Dendritic cell treated with granulocyte-macrophage colony-stimulating factor and Interleukin-4, amounts not matched to agents 40 ng/mL and 50 ng/mL, for 4 days (primary cell): ENCODE data around the gene PPEF2.

Experiments used
- H3K27ac Mint-ChIP-seq: one replicate; pipeline ENCODE4 v1.8.0; 2022; ENCODE audit warnings: mild to moderate bottlenecking, mixed read lengths
- H3K27me3 Mint-ChIP-seq: one replicate; pipeline ENCODE4 v1.8.0; 2022; ENCODE audit warnings: mild to moderate bottlenecking, mixed read lengths
- H3K36me3 Mint-ChIP-seq: one replicate; pipeline ENCODE4 v1.8.0; 2022; ENCODE audit warnings: low read depth, mixed read lengths
- H3K4me1 Mint-ChIP-seq: one replicate; pipeline ENCODE4 v1.8.0; 2022; ENCODE audit warnings: low read depth, mixed read lengths
- H3K4me3 Mint-ChIP-seq: one replicate; pipeline ENCODE4 v1.8.0; 2022; ENCODE audit warnings: mild to moderate bottlenecking, moderate library complexity, mixed read lengths
- H3K9me3 Mint-ChIP-seq: one replicate; pipeline ENCODE4 v1.8.0; 2022; ENCODE audit warnings: mixed read lengths
- intact Hi-C: fragments of 100-400 bp; cut with micrococcal nuclease; formaldehyde crosslinking; loops from one replicate; pipeline ENCODE4 v1.15.0; 2022

Gene PPEF2

DNA sequence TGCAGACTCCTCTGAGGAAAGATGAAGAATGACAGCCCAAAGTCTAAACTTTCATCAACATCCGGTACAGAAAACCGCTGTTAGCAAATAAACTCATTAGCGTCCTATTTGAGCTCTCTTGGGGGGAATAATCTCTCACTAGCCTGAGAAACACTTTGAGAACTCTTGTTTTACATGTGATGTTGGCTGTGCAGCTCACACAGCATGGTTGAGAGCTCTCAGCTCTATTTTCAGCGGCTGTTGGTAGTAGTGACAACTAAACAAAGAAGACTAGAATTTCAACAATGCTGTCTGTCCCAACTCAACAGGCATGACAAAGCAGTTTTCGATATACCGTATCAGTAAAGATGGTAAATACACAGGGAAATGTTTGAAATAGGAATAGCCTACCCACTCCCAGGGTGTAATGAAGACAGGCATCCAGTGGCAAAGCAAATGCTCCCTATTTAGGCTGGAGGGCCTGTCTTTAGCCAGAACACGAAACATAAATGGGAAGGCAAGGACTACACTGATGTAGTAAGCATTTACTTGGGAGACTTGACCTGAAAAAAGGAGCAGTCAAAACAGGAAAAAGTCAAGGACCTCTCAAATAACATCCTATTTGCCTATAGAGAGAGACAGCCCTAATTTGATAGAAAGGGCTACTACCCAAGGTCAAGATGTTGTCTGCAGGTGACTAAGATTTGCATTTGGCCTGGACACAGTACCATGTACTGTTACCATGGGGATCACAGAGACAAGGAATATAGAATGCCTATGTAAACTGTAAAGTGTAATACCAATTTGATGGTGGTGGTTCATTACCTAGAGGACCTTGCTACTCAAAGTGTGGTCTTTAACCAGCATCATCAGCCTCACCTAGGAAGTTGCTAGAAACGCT lies 60.4 kb downstream of the PPEF2 start:
- H3K27me3 Mint-ChIP-seq: no peaks in the 10 kb centered on the region
- intact Hi-C loops: no loop called here
- peaks cover 9% of the 10 kb centered on the region for H3K4me1 Mint-ChIP-seq
- no peaks in the 10 kb centered on the region for H3K36me3 Mint-ChIP-seq
- no peak overlapping the region for H3K4me3 Mint-ChIP-seq
- H3K9me3 Mint-ChIP-seq: no peaks in the 10 kb centered on the region
- H3K27ac Mint-ChIP-seq: no peak overlapping the region

DNA sequence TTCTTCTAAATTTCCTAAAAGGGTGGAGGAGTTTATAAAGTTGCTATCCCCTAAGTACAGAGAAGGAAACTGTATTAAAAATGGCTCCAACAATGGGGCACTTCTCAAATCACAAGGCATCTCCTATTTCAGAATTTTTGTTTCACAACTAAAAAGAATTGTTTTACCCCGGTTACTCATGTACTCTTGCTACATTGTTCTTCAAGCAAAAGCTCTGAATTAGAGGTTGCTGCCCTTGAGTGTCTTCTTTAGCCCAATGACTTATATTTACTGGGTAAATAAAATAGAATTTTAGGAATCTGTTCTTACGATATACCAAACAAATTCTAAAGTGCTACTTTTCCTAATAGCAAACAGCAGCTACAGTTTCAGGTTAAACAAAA lies 67.5 kb downstream of the PPEF2 start:
- no peak overlapping the region for H3K27ac Mint-ChIP-seq
- H3K9me3 Mint-ChIP-seq: peaks cover 10% of the 10 kb centered on the region
- H3K4me1 Mint-ChIP-seq: peaks cover 12% of the 10 kb centered on the region
- H3K27me3 Mint-ChIP-seq: no peaks in the 10 kb centered on the region
- intact Hi-C loops: no loop called here
- H3K4me3 Mint-ChIP-seq: no peak overlapping the region
- H3K36me3 Mint-ChIP-seq: no peaks in the 10 kb centered on the region

DNA sequence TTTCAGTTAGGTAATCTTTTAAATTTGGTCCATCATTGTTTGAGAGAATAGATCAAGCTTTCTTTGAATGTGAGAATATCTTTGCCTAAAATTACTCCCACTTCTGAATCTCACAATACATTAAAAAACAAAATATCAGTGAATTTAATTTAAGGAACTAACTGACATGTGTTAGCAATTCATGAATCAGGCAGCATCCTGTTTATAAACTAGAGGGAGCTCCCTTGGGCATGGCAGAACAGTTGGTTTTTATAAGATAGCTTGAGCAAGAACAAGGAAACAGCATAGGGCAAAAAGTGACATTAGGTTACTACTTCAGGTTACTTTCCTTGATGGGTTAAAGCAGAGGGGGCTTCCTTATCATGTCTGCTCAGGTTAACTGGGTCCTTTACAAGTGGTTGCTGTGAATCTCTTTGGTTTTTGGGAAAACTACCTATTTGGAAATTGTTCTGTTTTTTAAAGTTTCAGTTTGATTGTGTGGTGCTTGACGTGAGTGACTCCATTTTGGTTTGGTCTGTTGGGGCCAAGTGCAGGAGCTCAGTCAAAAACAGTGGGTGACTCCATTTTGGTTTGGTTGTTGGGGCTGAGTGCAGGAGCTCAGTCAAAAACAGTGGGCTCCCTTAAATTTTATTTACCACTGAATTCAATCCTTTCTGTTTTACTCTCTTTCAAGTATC lies 68.0 kb downstream of the PPEF2 start:
- intact Hi-C loops: no loop called here
- no peaks in the 10 kb centered on the region for H3K36me3 Mint-ChIP-seq
- no peak overlapping the region for H3K4me3 Mint-ChIP-seq
- peaks cover 12% of the 10 kb centered on the region for H3K4me1 Mint-ChIP-seq
- H3K27ac Mint-ChIP-seq: no peak overlapping the region
- no peaks in the 10 kb centered on the region for H3K27me3 Mint-ChIP-seq
- H3K9me3 Mint-ChIP-seq: peaks cover 10% of the 10 kb centered on the region

DNA sequence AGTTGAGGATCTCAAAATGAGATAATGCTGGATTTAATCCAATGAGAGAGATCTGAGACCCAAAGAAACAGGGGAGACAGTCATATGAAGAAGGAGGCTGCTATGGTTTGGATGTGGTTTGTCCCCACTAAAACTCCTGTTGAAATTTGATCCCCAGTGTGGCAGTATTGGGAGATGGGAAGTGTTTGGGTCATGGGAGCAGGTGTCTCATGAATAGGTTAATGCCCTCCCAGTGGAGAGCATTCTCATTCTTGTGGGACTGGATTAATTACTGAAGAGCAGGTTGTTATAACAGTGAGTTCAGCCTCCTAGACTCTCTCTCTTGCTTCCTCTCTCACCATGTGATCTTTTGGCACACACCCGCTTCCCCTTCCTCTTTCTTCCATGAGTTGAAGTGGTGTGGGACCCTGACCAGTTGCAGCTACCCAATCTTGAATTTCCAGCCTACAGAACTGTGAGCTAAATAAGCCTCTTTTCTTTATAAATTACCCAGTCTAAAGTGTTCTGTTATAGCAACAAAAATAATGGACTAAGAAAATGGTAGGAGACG lies 70.3 kb downstream of the PPEF2 start:
- intact Hi-C loops: no loop called here
- Mint-ChIP-seq H3K4me1 (peaks cover 12% of the 10 kb centered on the region), H3K27ac (peak overlapping the region; percentile 60), H3K27me3 (no peaks in the 10 kb centered on the region), H3K36me3 (no peaks in the 10 kb centered on the region), H3K4me3 (no peak overlapping the region), H3K9me3 (peaks cover 10% of the 10 kb centered on the region)

DNA sequence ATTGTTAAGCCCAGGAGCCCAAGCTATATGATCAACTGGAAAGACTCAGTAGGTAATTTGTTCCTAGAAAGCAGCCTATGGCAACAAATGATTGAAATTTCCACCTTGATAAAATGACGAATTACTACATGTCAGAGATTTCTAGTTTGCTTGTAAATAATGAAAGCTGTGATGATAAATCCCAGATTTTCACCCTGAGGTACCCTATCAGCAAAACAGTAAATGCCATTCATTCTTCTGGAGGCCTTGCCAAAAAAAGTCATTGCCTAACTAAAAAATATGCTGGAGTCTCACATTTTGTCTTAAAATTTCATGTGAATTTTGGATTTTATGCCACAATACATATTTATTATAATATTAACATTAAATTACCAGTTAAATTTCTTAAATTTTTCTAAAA lies 71.3 kb downstream of the PPEF2 start:
- H3K36me3 Mint-ChIP-seq: no peaks in the 10 kb centered on the region
- H3K9me3 Mint-ChIP-seq: peaks cover 10% of the 10 kb centered on the region
- H3K27ac Mint-ChIP-seq: peak overlapping the region; percentile 60
- H3K27me3 Mint-ChIP-seq: no peaks in the 10 kb centered on the region
- no peak overlapping the region for H3K4me3 Mint-ChIP-seq
- H3K4me1 Mint-ChIP-seq: peaks cover 12% of the 10 kb centered on the region
- intact Hi-C loops: no loop called here

DNA sequence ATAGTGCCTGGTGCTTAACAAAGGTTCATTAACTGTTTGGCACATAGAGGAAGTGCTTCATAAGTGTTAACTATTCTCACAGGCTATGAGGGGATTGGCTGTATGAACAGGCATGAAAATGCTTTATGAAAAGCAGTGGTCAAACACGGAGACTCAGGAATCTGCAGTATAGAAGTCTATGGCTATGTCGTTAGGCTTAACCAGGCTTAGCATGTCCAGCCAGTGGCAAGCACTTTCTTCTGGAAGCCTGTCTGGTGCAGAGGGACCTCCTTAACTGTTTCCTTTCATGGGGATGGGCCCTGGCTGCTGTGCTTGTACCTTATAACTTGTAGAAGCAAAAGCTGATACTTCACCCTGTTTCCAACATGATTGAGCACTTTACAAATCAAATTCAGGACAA lies 78.4 kb downstream of the PPEF2 start:
- Mint-ChIP-seq H3K4me1 (peaks cover 10% of the 10 kb centered on the region), H3K27ac (no peak overlapping the region), H3K9me3 (no peaks in the 10 kb centered on the region), H3K36me3 (no peaks in the 10 kb centered on the region), H3K27me3 (no peaks in the 10 kb centered on the region), H3K4me3 (no peak overlapping the region)
- intact Hi-C loops: no loop called here

DNA sequence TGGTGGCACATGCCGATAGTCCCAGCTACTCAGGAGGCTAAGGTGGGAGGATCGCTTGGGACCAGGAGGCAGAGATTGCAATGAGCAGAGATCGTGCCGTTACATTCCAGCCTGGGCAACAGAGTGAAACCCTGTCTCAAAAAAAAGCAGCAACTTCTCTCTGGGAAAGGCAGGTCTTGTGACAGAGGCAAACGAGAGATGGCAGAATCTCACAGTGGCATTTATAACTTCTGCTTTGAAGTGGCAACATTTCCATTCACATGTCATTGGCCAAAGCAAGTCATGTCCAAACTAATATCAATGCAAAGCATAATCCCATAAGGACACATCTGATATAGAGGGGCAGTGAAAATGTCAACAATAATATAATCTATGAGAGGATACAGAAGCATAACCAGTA lies 79.8 kb downstream of the PPEF2 start:
- Mint-ChIP-seq H3K27me3 (no peaks in the 10 kb centered on the region), H3K27ac (peak overlapping the region; percentile 70), H3K36me3 (no peaks in the 10 kb centered on the region), H3K9me3 (no peaks in the 10 kb centered on the region), H3K4me3 (peak overlapping the region; percentile 13), H3K4me1 (peaks cover 10% of the 10 kb centered on the region)
- intact Hi-C loops: no loop called here

DNA sequence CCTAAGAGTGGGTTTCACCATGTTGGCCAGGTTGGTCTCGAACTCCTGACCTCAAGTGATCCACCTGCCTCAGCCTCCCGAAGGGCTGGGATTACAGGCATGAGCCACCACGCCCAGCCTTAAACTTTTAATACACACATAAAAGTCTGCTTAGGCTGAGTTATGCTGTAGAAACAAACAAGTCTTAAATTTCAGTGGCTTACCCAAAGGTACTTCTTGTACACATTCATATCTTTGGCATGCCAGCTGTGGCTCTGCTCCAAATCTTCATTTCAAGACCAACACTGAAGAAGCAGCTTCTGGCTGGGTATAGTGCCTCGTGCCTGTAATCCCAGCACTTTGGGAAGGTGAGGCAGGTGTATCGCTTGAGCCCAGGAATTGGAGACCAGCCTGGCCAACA lies 80.3 kb downstream of the PPEF2 start:
- Mint-ChIP-seq H3K27ac (peak overlapping the region; percentile 70), H3K9me3 (no peaks in the 10 kb centered on the region), H3K27me3 (no peaks in the 10 kb centered on the region), H3K4me3 (peak overlapping the region; percentile 13), H3K4me1 (peaks cover 10% of the 10 kb centered on the region), H3K36me3 (no peaks in the 10 kb centered on the region)
- intact Hi-C loops: no loop called here

DNA sequence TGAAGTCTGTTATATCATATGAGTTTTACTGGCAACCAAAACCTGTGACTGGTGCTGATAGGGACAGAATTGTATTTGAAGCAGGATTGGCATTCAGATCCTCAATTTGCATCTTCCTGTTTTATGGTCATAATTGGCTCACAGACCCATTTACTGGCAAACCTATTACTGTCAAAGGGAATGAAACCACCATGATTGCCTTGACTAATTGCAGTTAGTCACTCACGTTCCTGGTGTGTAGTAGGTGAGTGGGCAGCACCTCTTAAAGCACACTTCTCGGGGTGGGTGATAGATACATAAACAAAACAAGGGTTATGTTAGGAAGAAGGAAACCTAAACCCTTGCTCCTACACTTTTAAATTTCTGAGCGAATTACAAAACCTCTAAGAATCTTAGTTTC lies 81.0 kb downstream of the PPEF2 start:
- Mint-ChIP-seq H3K4me1 (peaks cover 10% of the 10 kb centered on the region), H3K36me3 (peaks cover 3% of the 10 kb centered on the region), H3K4me3 (no peak overlapping the region), H3K27me3 (no peaks in the 10 kb centered on the region), H3K27ac (no peak overlapping the region), H3K9me3 (no peaks in the 10 kb centered on the region)
- intact Hi-C loops: no loop called here

DNA sequence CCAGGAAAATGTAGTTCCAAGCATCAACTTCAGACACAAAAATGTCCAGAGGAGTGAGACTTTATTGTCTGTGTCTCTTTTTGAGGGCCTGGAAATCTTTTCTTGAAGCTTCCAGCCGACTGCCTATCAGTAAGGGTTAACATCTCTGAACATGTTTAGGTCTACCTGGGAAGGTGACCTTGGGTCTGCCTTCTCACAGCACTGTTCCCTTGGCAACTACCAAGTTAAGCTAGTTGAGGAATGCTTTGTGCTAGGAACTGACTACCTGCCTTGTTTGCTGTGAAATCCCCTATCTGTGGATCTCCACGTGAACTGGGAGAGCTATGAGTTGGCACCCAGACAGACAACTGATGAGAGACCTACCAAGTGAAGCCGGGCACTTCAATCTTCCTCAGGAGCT lies 81.6 kb downstream of the PPEF2 start:
- Mint-ChIP-seq H3K36me3 (peaks cover 9% of the 10 kb centered on the region), H3K27ac (no peak overlapping the region), H3K4me1 (peaks cover 10% of the 10 kb centered on the region), H3K4me3 (no peak overlapping the region), H3K9me3 (no peaks in the 10 kb centered on the region), H3K27me3 (no peaks in the 10 kb centered on the region)
- intact Hi-C loops: no loop called here

DNA sequence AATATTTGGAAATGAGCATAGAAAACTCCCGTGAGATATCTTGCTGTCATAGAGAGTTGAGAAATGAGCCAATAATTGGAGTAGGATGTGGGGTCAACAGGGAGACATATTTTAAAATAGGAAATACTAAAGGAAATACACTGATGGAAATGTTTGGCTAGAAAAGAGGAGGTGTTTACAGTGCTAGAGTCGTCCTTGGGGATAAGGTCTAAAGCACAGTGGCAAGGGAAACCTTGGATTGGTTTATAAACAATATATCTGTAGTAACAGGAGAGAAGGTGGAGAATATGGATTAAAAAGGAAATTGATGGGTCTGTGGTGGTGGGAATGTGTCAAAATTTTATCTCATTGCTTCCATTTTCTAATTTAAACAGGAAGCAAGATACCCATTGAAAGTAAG lies 82.1 kb downstream of the PPEF2 start:
- Mint-ChIP-seq H3K9me3 (no peaks in the 10 kb centered on the region), H3K36me3 (peaks cover 13% of the 10 kb centered on the region), H3K27me3 (no peaks in the 10 kb centered on the region), H3K27ac (no peak overlapping the region), H3K4me3 (no peak overlapping the region), H3K4me1 (peaks cover 10% of the 10 kb centered on the region)
- intact Hi-C loops: no loop called here

DNA sequence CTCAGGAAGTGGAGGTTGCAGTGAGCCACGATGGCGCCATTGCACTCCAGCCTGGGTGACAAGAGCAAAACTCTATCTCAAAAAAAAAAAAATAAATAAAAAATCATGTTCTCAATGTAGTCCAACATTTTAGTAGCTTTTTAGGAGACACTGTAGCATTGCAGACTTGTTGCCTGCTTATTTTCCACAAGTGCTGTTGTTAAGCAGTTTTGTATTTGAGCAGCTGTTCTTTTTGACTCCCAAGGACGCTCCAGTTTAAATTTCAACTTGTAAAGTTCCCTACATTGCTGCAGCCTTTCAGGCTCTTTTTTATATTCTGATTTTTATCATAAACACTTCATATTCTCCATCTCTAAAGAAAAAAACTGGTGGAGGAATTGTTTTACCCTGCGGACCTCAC lies 83.1 kb downstream of the PPEF2 start:
- Mint-ChIP-seq H3K4me3 (no peak overlapping the region), H3K27me3 (no peaks in the 10 kb centered on the region), H3K4me1 (peaks cover 10% of the 10 kb centered on the region), H3K27ac (no peak overlapping the region), H3K9me3 (no peaks in the 10 kb centered on the region), H3K36me3 (peaks cover 24% of the 10 kb centered on the region)
- intact Hi-C loops: no loop called here

DNA sequence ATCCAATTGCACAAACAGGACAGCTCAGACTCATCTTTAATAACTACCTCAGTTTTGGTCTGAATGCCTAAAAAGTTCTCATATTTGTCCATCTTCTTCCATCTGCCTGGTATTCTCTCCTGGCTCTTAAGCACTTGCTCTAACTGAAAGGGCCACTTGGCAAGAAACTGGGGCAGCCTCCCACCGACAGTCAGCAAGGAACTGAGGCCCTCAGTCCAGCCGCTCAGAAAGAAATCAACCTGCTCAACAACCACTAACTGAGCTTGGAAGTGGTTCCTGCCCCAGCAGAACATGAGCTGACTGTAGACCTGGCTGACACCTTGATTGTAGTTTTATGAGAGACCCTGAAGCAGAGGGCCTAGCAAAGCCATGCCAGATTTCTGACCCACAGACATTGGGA lies 84.4 kb downstream of the PPEF2 start:
- Mint-ChIP-seq H3K4me3 (no peak overlapping the region), H3K27me3 (no peaks in the 10 kb centered on the region), H3K36me3 (peaks cover 36% of the 10 kb centered on the region), H3K9me3 (no peaks in the 10 kb centered on the region), H3K4me1 (peaks cover 9% of the 10 kb centered on the region), H3K27ac (no peak overlapping the region)
- intact Hi-C loops: no loop called here
